Muscle layer of duodenum (tissue), 2 donors: Measurements from ENCODE around the gene MIS18A.
"Not testable (repeated sequence)": the region's sequence is repeated elsewhere in the genome, so short reads cannot be mapped to it uniquely, and the experiment has no call there.

Experiments used
- H3K27ac ChIP-seq: one replicate; pipeline ENCODE4 v1.7.0; 2013; ENCODE audit warnings: mild to moderate bottlenecking, low read length
- H3K27me3 ChIP-seq: one replicate; pipeline ENCODE4 v1.7.0; 2013; ENCODE audit warnings: low read depth, mild to moderate bottlenecking, control low read depth, low read length
- H3K36me3 ChIP-seq, 2 donors: one replicate each; pipeline ENCODE4 v1.7.0; 2013; ENCODE audit warnings: low read length in 2 of 2, control low read depth in 1 of 2, mild to moderate bottlenecking in 1 of 2; ENCODE audit not compliant: insufficient read depth in 2 of 2, control insufficient read depth in 1 of 2
- H3K4me1 ChIP-seq, 2 donors: one replicate each; pipeline ENCODE4 v1.7.0; 2013; ENCODE audit warnings: low read length in 2 of 2, mild to moderate bottlenecking in 2 of 2, control low read depth in 1 of 2, moderate library complexity in 1 of 2; ENCODE audit not compliant: insufficient read depth in 2 of 2, control insufficient read depth in 1 of 2
- H3K4me3 ChIP-seq, 2 donors: one replicate each; pipeline ENCODE4 v1.7.0; 2013; ENCODE audit warnings: low read length in 2 of 2, low read depth in 1 of 2, mild to moderate bottlenecking in 1 of 2
- H3K9me3 ChIP-seq, 2 donors: one replicate each; pipeline ENCODE4 v1.7.0; 2013; ENCODE audit warnings: low read length in 2 of 2, control low read depth in 1 of 2, mild to moderate bottlenecking in 1 of 2; ENCODE audit not compliant: control insufficient read depth in 1 of 2
- donor health status: healthy.

Gene MIS18A

DNA sequence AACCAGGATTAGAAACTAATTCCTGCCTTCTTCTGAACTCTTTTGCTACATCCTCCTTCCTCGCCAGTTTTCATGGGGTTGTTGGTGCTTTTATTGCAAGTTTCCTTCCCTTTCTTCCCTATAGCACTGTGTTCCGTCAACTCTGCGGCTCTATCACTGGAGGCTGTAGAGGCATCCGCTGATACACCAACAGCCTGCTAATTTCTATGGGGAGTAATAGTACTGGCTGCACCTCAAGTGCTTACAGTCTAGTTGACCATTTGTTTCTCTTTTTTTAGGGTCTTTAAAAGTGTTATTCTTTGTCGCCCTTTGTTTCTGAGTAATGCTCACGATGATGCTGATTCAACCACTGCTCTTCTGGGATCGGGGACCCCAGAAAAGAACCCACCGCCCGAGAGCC lies 746 bp downstream of the MIS18A start:
- peaks cover 14 to 20% of the 10 kb centered on the region in 2 donors for H3K4me1 ChIP-seq
- no peak overlapping the region for H3K27ac ChIP-seq
- H3K27me3 ChIP-seq, result no peaks in the 10 kb centered on the region
- peak overlapping the region; percentile 85 to 97 for H3K4me3 ChIP-seq
- no peaks in the 10 kb centered on the region for H3K9me3 ChIP-seq
- H3K36me3 ChIP-seq, result peaks cover 0 to 3% of the 10 kb centered on the region in 2 donors

DNA sequence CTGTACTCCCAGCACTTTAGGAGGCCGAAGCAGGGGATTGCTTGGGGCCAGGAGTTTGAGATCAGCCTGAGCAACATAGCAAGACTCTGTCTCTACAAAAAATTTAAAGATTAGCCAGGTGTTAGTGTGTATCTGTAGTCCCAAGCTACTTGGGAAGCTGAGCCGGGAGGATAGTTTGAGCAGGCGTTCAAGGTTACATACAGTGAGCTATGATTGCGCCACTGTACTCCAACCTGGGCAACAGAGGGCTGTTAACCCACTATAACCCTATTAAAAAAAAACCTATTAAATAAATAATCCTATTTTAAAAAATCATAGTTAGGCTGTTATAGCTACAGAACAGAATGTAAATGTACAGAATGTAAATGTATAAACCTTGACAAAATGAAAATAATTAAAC lies 2.2 kb downstream of the MIS18A start:
- Histone ChIP-seq H3K9me3 (no peaks in the 10 kb centered on the region), H3K4me1 (peaks cover 14 to 20% of the 10 kb centered on the region in 2 donors), H3K27ac (no peak overlapping the region), H3K27me3 (no peaks in the 10 kb centered on the region), H3K4me3 (no peak overlapping the region), H3K36me3 (peaks cover 0 to 3% of the 10 kb centered on the region in 2 donors)

DNA sequence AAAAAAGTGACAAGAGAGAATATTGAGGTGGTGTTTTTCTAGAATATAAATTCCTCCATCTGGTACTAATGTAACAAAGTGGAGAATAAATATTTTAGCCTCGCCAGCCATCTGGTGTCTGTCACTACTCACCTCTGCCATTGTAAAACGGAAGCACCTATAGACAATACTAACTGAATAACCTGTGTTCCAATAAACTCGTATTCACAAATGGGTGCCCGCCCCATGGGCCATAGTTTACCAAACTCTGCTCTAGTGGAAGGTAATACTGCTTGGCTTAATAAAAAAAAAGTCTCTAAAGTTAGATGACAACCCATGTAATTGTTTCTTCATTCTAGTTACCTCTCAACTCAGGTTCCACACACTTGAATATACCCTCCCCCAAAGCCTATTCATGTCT lies 8.1 kb downstream of the MIS18A start:
- Histone ChIP-seq H3K27ac (no peak overlapping the region), H3K36me3 (peaks cover 6 to 22% of the 10 kb centered on the region in 2 donors), H3K4me3 (no peak overlapping the region), H3K4me1 (no peaks in the 10 kb centered on the region), H3K27me3 (no peaks in the 10 kb centered on the region), H3K9me3 (no peaks in the 10 kb centered on the region)

DNA sequence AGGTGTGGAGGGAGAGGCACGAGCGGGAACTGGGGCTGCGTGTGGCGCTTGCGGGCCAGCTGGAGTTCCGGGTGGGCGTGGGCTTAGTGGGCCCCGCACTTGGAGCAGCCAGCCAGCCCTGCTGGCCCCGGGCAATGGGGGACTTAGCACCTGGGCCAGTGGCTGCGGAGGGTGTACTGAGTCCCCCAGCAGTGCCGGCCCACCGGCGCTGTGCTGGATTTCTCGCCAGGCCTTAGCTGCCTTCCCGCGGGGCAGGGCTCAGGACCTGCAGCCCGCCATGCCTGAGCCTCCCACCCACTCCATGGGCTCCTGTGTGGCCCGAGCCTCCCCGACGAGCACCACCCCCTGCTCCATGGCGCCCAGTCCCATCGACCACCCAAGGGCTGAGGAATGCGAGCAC lies 13.5 kb downstream of the MIS18A start:
- H3K36me3 ChIP-seq, result peaks cover 6 to 13% of the 10 kb centered on the region in 2 donors
- H3K4me3 ChIP-seq, H3K27ac ChIP-seq, H3K9me3 ChIP-seq, H3K27me3 ChIP-seq, H3K4me1 ChIP-seq: not testable (repeated sequence)

DNA sequence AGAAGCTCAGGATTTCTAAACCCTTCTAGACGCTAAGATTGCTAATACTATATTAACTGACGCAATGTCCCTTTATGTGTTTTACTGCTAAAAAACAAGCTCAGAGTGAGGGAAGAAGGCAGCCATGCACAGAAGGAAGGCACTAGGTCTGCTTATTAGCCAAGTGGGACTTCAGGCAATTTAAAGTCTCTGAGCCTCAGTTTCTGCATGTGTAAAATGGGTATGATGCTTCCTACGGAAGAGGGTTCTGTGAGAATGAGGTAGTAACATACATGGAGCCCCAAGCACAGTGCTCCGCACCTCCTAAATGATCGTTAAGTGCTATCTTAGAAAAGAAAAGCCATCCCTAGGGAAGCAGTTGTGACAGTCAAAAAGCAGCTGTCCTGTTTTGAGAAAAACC lies 16.9 kb downstream of the MIS18A start:
- Histone ChIP-seq H3K4me1 (peaks cover 0 to 12% of the 10 kb centered on the region in 2 donors), H3K36me3 (peaks cover 0 to 4% of the 10 kb centered on the region in 2 donors), H3K4me3 (no peak overlapping the region), H3K27me3 (no peaks in the 10 kb centered on the region), H3K9me3 (no peaks in the 10 kb centered on the region), H3K27ac (no peak overlapping the region)

DNA sequence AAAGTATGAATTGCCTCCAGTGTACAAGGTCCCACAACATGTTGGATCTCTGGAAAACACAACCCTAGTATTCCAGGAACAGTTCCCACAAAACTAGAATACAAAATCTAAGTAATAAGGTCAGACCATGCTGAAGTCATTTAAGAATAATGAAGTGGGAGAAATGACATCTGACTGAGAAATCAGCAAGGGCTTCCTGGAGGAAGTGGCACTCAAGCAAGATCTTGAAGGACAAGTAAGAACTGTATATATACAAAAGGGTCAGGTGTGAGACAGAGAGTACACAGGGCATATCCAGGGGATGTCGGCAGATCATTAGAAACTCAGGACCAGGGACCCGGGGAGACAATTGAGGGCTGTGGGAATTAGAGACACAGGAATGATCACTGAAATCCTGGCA lies 18.7 kb downstream of the MIS18A start:
- H3K27ac ChIP-seq, result no peak overlapping the region
- H3K4me3 ChIP-seq, result no peak overlapping the region
- peaks cover 0 to 13% of the 10 kb centered on the region in 2 donors for H3K4me1 ChIP-seq
- no peaks in the 10 kb centered on the region for H3K27me3 ChIP-seq
- H3K9me3 ChIP-seq, result no peaks in the 10 kb centered on the region
- H3K36me3 ChIP-seq, result no peaks in the 10 kb centered on the region

DNA sequence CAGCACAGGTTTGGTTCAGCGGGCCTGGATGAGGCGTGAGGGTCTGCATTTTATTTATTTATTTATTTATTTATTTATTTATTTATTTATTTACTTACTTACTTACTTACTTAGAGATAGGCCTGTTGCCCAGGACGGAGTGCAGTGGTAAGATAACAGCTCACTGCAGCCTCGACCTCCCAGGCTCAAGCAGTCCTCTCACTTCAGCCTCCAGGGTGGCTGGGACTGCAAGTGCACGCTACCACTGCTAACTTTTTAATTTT lies 20.1 kb downstream of the MIS18A start:
- H3K4me1 ChIP-seq, result peaks cover 0 to 14% of the 10 kb centered on the region in 2 donors
- not testable (repeated sequence) for H3K27me3 ChIP-seq, H3K4me3 ChIP-seq, H3K27ac ChIP-seq, H3K9me3 ChIP-seq, H3K36me3 ChIP-seq

DNA sequence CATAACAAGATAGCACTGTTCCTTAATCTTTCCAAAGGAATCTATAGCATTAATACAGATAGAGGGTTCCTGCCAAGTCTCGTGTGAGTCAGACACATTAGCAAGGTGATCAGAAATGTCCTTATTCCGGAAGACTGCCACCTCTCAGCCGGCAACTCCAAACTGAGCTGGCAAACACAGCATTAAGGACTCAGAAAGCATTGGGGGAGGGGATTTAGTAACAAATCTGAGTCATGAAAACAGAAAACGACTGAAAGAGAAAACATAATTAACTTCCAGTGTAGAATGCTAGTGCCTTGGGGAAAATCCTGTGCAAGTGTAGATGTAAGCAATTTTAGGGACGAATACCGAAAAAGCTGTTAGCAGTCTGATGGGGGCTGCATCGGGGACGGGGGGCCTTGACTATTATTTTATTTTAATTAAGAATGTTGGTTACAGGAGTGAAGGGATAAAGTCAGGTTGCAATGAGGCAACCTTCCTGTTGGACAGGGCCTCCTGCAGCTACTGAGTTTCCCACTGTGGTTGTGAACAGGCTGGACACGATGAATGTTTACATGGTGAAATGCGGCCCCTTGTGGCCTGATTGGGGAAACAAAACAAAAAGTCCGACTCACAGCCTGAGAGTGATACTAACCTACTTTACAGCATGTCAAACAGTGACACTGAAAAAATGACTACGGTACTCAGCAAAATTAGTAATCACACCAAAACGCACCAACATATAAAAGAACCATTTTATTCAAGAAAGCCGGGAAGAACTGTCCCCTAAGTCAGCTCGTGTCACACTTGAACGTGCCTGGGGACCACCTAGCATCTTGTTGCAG lies 20.7 kb downstream of the MIS18A start:
- Histone ChIP-seq H3K4me1 (peaks cover 0 to 19% of the 10 kb centered on the region in 2 donors), H3K36me3 (no peaks in the 10 kb centered on the region), H3K4me3 (no peak overlapping the region), H3K27me3 (no peaks in the 10 kb centered on the region), H3K27ac (peak overlapping the region; percentile 28), H3K9me3 (no peaks in the 10 kb centered on the region)

DNA sequence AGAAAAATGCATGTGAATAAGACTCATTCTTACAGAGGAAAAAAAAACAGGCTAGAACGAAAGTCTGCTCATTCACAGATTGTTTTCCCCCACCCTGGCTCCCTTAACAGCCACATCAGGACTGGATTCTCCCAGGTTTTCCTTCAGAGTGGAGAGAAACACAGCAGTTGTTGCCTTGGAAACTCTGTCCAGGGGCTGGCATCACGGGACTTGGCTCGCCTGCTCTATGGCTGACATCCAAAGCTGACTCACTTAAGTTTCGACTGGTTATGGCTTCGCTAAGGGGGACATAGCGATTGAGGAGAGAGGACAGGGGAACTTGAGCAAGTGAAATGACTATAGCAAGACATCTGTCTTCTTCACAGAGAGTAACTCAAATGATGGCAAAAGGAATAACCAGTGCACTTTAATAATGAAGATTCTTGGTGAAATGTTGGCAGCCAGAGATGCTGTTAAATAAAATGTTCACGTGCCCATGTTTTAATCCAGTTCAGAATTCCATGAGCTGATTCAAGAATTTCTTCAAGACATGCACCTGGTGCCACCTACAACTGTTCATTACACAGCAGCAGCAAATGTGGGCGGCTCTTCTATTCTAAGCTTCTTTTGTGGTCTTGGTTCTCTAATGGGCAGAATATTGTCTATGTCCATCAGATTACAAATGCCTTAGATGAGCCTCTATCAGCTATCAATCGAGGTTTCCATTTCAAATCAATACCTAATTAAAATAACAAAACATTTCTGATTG lies 21.8 kb downstream of the MIS18A start:
- Histone ChIP-seq H3K27me3 (no peaks in the 10 kb centered on the region), H3K9me3 (no peaks in the 10 kb centered on the region), H3K36me3 (no peaks in the 10 kb centered on the region), H3K4me3 (no peak overlapping the region), H3K27ac (peak overlapping the region; percentile 40), H3K4me1 (peaks cover 0 to 25% of the 10 kb centered on the region in 2 donors)

DNA sequence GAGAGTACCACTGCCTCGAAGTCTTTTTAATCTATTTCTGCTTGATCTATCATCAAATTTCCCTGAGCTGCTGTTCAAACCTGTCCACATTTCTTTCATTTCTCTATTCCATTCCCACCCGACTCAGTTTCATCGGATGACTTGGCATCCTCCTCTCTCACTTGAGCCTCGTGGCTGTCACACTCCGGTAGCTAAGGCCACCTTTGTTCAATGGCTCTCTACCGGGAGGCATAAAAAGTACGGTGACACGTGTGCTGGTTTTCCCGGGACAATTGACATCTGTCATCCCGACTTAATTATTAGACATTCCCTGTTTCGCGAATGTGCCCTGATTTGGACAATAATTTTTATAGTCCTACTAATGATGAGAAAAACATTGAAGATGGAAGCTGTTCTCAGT lies 22.6 kb downstream of the MIS18A start:
- Histone ChIP-seq H3K36me3 (no peaks in the 10 kb centered on the region), H3K4me1 (peaks cover 0 to 25% of the 10 kb centered on the region in 2 donors), H3K27me3 (no peaks in the 10 kb centered on the region), H3K27ac (peak overlapping the region; percentile 40), H3K9me3 (no peaks in the 10 kb centered on the region), H3K4me3 (no peak overlapping the region)

DNA sequence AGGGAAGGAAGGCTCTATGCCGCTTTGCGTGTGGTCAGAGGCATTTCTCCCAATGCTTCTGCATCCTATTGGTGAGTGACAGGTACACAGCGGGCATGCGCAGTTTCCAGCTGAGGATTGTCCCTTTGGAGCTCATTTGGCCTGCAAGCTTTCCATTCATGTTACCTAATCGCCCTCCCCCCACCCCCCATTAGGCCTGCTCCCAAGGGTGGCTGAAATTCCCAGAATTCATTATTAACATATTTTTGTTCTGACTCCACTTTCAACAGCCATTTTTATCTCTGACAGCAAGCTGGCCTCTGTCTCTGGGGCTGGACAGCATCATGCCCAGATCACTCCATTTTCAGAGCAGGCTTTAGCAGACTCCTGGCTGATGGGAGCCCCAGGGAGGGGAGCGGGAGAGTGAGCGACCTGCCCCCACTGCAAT lies 25.6 kb downstream of the MIS18A start:
- Histone ChIP-seq H3K36me3 (no peaks in the 10 kb centered on the region), H3K9me3 (no peaks in the 10 kb centered on the region), H3K27me3 (no peaks in the 10 kb centered on the region), H3K4me3 (no peak overlapping the region), H3K4me1 (peaks cover 0 to 32% of the 10 kb centered on the region in 2 donors), H3K27ac (no peak overlapping the region)
